CD4-positive, CD25-positive, alpha-beta regulatory T cell (primary cell): ENCODE measurements around the gene OMA1. TPM values are rescaled to one million over a fixed set of nuclear protein-coding genes. Genes with fewer than 3 reads are reported as not detected.
"Not testable (repeated sequence)": the region's sequence is repeated elsewhere in the genome, so short reads cannot be mapped to it uniquely, and the experiment has no call there.

Experiments used
- ATAC-seq, 2 donors: fragments of 150-1000 bp; cut with Tn5 transposase; one replicate each; pipeline ENCODE4 v1.10.0; 2021; ENCODE audit warnings: low read depth in 2 of 2, moderate number of reproducible peaks in 2 of 2, moderate library complexity in 1 of 2
- DNase-seq, 3 donors: peaks; one replicate each; pipeline versions ENCODE4 v3.0.0 to v3.0.0-alpha.2; 2012 to 2022; ENCODE audit warnings: mixed read lengths in 1 of 3
- H3K27ac ChIP-seq: one replicate; pipeline ENCODE4 v1.7.0; 2013; ENCODE audit warnings: mild to moderate bottlenecking, low read length; ENCODE audit not compliant: insufficient read depth, poor library complexity, severe bottlenecking
- H3K27me3 ChIP-seq: one replicate; pipeline ENCODE4 v1.7.0; 2013; ENCODE audit warnings: low read length; ENCODE audit not compliant: control insufficient read depth, insufficient read depth
- H3K36me3 ChIP-seq: one replicate; pipeline ENCODE4 v1.7.0; 2013; ENCODE audit warnings: mild to moderate bottlenecking, low read length, moderate library complexity; ENCODE audit not compliant: control insufficient read depth, insufficient read depth
- H3K4me1 ChIP-seq: 2 replicates; pipeline ENCODE4 v1.7.0; 2013; ENCODE audit warnings: mild to moderate bottlenecking, low read length; ENCODE audit not compliant: insufficient read depth, control insufficient read depth, poor library complexity, severe bottlenecking
- H3K4me3 ChIP-seq: one replicate; pipeline ENCODE4 v1.7.0; 2013; ENCODE audit warnings: low read depth, mild to moderate bottlenecking, low read length, moderate library complexity
- H3K9me3 ChIP-seq, 2 experiments: 1 replicate in 1 of 2; 2 replicates in 1 of 2; pipeline ENCODE4 v1.7.0; 2013; ENCODE audit warnings: low read length in 2 of 2, mild to moderate bottlenecking in 1 of 2, moderate library complexity in 1 of 2; ENCODE audit not compliant: control insufficient read depth in 2 of 2
- H3K27ac Mint-ChIP-seq, 3 donors: one replicate each; pipeline ENCODE4 v1.8.0; 2020 to 2022; ENCODE audit warnings: mild to moderate bottlenecking in 3 of 3, mixed read lengths in 3 of 3, moderate library complexity in 2 of 3
- H3K27me3 Mint-ChIP-seq: one replicate; pipeline ENCODE4 v1.8.0; 2022; ENCODE audit warnings: mild to moderate bottlenecking, mixed read lengths
- H3K36me3 Mint-ChIP-seq: one replicate; pipeline ENCODE4 v1.8.0; 2020; ENCODE audit warnings: mixed read lengths
- H3K4me1 Mint-ChIP-seq, 4 donors: one replicate each; pipeline ENCODE4 v1.8.0; 2020 to 2022; ENCODE audit warnings: mixed read lengths in 4 of 4, mild to moderate bottlenecking in 1 of 4
- H3K4me3 Mint-ChIP-seq, 4 donors: one replicate each; pipeline ENCODE4 v1.8.0; 2020 to 2022; ENCODE audit warnings: mild to moderate bottlenecking in 4 of 4, mixed read lengths in 4 of 4, moderate library complexity in 3 of 4
- H3K9me3 Mint-ChIP-seq, 7 donors: one replicate each; pipeline ENCODE4 v1.8.0; 2020 to 2022; ENCODE audit warnings: mixed read lengths in 7 of 7, mild to moderate bottlenecking in 3 of 7, moderate library complexity in 2 of 7
- polyA plus RNA-seq, 4 donors: library from polyadenylated mRNA; unstranded; fragments of 300-500 nt; fragmentation: Illumina TruSeq; gene quantifications; one replicate each; pipeline ENCODE4 v1.2.3, GENCODE V29; 2021
- total RNA-seq: library from RNA; stranded (reverse); gene quantifications from one replicate; pipeline ENCODE4 v1.2.3, GENCODE V29; 2022

The OMA1 gene
- total and polyA plus RNA-seq, 5 donors from 2014 or later: 27.1 to 42.9 (median 37.8) TPM

DNA sequence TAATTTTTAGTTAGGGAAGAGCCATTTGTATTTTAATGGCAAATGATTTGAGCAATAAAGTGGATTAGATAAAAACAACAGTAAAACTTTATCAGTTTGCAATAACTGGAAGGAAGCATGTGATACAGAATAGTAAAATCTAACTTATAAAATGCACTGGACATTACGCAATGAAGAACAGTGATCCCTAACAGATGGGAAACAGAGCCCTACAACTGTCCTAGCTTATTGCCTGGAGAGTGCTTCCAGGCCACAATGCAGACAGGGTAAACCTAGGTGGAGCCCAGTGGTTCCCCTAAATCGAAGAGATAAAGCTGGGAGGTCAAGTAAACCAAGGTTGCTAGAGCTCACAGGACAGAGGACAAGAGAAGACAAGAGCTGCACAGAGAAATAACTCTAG lies 7.0 kb downstream of the OMA1 start:
- no peak overlapping the region for H3K27ac Mint-ChIP-seq
- H3K4me1 Mint-ChIP-seq: peaks cover 10 to 25% (median 13%) of the 10 kb centered on the region in 4 donors
- no peaks in the 10 kb centered on the region for H3K27me3 Mint-ChIP-seq
- Histone ChIP-seq H3K27ac (no peak overlapping the region), H3K36me3 (no peaks in the 10 kb centered on the region), H3K4me1 (no peaks in the 10 kb centered on the region), H3K4me3 (no peak overlapping the region), H3K9me3 (no peaks in the 10 kb centered on the region), H3K27me3 (no peaks in the 10 kb centered on the region)
- no peaks in the 10 kb centered on the region for H3K9me3 Mint-ChIP-seq
- no peak overlapping the region for H3K4me3 Mint-ChIP-seq
- ATAC-seq (no peak), DNase-seq (no peak)
- peaks cover 8% of the 10 kb centered on the region for H3K36me3 Mint-ChIP-seq

DNA sequence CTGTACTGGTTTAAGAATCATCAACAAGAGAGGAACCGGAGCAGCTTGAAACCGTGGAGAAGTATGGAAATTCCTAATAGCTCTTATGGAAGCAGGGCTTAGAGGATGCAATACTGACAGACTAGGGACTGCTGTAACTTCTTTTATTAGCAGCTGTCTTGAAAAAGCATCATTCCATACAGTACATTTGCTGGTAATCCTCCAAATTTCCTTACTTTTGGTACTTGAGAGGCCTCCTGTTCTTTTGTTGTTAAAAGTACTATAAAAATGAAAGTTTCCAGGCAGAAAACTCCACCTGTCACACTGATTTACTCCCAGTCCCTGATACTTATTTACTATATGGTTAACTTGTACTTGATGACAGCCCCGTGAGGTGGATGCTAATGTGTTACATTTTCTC lies 7.7 kb downstream of the OMA1 start:
- H3K36me3 Mint-ChIP-seq: peaks cover 10% of the 10 kb centered on the region
- DNase-seq (no peak), ATAC-seq (no peak)
- Histone ChIP-seq H3K27me3 (no peaks in the 10 kb centered on the region), H3K4me3 (no peak overlapping the region), H3K9me3 (no peaks in the 10 kb centered on the region), H3K36me3 (no peaks in the 10 kb centered on the region), H3K4me1 (no peaks in the 10 kb centered on the region), H3K27ac (no peak overlapping the region)
- H3K4me1 Mint-ChIP-seq: peaks cover 10 to 22% (median 12%) of the 10 kb centered on the region in 4 donors
- no peak overlapping the region for H3K4me3 Mint-ChIP-seq
- H3K27ac Mint-ChIP-seq: peak overlapping the region in 1 of 3 donors; percentile 40
- no peaks in the 10 kb centered on the region for H3K9me3 Mint-ChIP-seq
- H3K27me3 Mint-ChIP-seq: no peaks in the 10 kb centered on the region

- not testable (repeated sequence) for H3K9me3 Mint-ChIP-seq, H3K36me3 ChIP-seq, H3K9me3 ChIP-seq, H3K4me1 ChIP-seq, H3K27me3 ChIP-seq, H3K4me3 Mint-ChIP-seq, H3K27me3 Mint-ChIP-seq, DNase-seq, ATAC-seq, H3K27ac ChIP-seq, H3K27ac Mint-ChIP-seq, H3K4me3 ChIP-seq
- Mint-ChIP-seq H3K4me1 (peaks cover 0 to 11% (median 8%) of the 10 kb centered on the region in 4 donors), H3K36me3 (peaks cover 25% of the 10 kb centered on the region)
Measured at GRCh38 chr1:58531842-58532241, 14.7 kb downstream of the OMA1 start.

- ATAC-seq (no peak), DNase-seq (no peak)
- Mint-ChIP-seq H3K4me3 (no peak overlapping the region), H3K27ac (no peak overlapping the region), H3K4me1 (peaks cover 2 to 16% (median 8%) of the 10 kb centered on the region in 4 donors), H3K9me3 (no peaks in the 10 kb centered on the region), H3K27me3 (no peaks in the 10 kb centered on the region), H3K36me3 (peaks cover 27% of the 10 kb centered on the region)
- no peaks in the 10 kb centered on the region for H3K4me1 ChIP-seq
- H3K9me3 ChIP-seq: no peaks in the 10 kb centered on the region
- no peak overlapping the region for H3K4me3 ChIP-seq
- no peaks in the 10 kb centered on the region for H3K27me3 ChIP-seq
- H3K36me3 ChIP-seq: peaks cover 8% of the 10 kb centered on the region
- no peak overlapping the region for H3K27ac ChIP-seq
Measured at GRCh38 chr1:58529284-58529683, 17.2 kb downstream of the OMA1 start.

DNA sequence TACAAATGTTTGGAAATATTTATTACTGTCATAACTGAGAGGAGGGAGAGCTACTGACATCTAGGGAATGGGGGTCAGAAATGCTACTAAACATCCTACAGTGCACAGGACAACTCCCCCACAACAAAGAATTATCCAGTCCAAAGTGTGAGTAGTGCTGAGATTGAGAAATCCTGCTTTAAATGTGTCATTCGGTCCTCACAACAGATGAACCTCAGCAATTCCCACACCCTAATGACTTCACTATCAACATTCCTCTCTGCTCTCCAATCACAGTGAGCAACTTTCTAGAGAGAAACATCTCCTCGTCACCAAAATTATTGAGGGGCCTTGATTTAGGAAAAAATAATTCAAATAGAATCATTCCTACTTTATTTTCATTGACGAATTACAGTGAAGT lies 18.0 kb downstream of the OMA1 start:
- Mint-ChIP-seq H3K27ac (no peak overlapping the region), H3K36me3 (peaks cover 27% of the 10 kb centered on the region), H3K9me3 (no peaks in the 10 kb centered on the region), H3K4me3 (no peak overlapping the region), H3K27me3 (no peaks in the 10 kb centered on the region), H3K4me1 (peaks cover 0 to 19% (median 8%) of the 10 kb centered on the region in 4 donors)
- Histone ChIP-seq H3K27me3 (no peaks in the 10 kb centered on the region), H3K36me3 (peaks cover 13% of the 10 kb centered on the region), H3K4me1 (no peaks in the 10 kb centered on the region), H3K9me3 (no peaks in the 10 kb centered on the region), H3K4me3 (no peak overlapping the region), H3K27ac (no peak overlapping the region)
- DNase-seq (no peak), ATAC-seq (no peak)

DNA sequence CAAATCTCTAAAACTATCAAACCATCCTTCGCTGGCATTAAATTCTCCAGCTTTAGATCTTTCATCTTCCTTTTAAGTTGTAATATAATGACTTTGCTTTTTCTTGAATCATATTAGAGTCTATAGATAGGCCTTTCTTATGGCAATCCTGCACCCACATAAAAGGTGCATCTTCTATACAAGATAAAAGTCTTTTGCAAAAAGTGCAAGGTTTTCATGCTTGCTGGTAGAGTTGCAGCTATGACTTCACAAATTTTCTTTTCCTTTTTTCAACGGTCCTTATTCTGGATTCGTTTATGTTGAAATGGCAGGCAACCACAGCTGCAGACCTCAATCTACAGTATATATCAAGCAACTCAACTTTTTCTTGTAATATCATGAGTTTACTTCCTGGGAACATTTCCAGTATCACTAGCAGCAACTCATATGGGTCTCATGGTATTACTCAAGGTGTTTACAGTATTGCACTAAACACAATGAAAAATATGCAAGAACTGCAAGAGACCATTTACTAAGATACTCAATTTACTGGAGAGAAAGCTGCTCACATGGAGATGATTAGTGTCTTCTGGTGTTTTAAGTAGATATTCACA lies 22.1 kb downstream of the OMA1 start:
- peaks cover 28% of the 10 kb centered on the region for H3K36me3 ChIP-seq
- H3K9me3 Mint-ChIP-seq: no peaks in the 10 kb centered on the region
- DNase-seq (no peak), ATAC-seq (no peak)
- peaks cover 35% of the 10 kb centered on the region for H3K36me3 Mint-ChIP-seq
- no peak overlapping the region for H3K4me3 ChIP-seq
- no peaks in the 10 kb centered on the region for H3K27me3 Mint-ChIP-seq
- H3K4me1 ChIP-seq: no peaks in the 10 kb centered on the region
- peak overlapping the region in 1 of 3 donors; percentile 32 for H3K27ac Mint-ChIP-seq
- no peaks in the 10 kb centered on the region for H3K27me3 ChIP-seq
- H3K27ac ChIP-seq: no peak overlapping the region
- no peak overlapping the region for H3K4me3 Mint-ChIP-seq
- H3K4me1 Mint-ChIP-seq: peaks cover 6 to 25% (median 14%) of the 10 kb centered on the region in 4 donors
- H3K9me3 ChIP-seq: no peaks in the 10 kb centered on the region

DNA sequence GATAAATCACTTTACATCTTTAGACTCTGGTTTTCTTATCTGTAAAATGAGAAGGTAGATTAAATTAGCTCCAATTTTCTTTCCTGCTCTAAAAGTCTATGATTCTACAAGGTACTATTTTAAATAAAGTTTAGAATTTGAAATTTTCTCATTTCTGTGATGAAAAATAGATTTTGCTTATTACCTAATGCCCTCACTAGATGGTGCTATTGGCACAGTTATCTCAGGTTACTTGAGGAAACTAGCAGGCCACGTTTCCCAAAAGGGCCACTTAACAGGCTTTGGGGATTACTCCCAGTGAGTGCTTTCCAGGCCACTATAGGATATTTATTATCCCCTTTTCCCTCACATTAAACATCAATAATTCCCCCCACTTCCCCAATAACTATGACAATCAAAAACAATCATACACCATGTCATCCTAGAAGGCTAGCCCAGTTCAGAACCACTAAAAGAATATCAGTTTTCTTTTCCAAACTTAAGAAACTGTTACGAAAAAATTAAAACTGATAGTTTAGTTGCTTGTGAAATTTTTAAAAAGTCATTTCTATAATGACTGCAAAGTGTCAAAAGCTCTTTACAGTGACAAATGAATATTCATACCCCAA lies 30.6 kb downstream of the OMA1 start:
- peak overlapping the region in 2 of 3 donors; percentile 77 to 80 for H3K27ac Mint-ChIP-seq

GRCh38 chr1:58513956-58514355 lies 32.6 kb downstream of the OMA1 start:
- ATAC-seq (no peak), DNase-seq (no peak)
- Histone ChIP-seq H3K4me1 (peaks cover 4% of the 10 kb centered on the region), H3K9me3 (no peaks in the 10 kb centered on the region), H3K36me3 (peaks cover 26% of the 10 kb centered on the region), H3K4me3 (no peak overlapping the region), H3K27me3 (no peaks in the 10 kb centered on the region), H3K27ac (no peak overlapping the region)
- H3K27me3 Mint-ChIP-seq: no peaks in the 10 kb centered on the region
- H3K4me3 Mint-ChIP-seq: no peak overlapping the region
- peaks cover 50% of the 10 kb centered on the region for H3K36me3 Mint-ChIP-seq
- peaks cover 0 to 16% (median 10%) of the 10 kb centered on the region in 4 donors for H3K4me1 Mint-ChIP-seq
- H3K27ac Mint-ChIP-seq: no peak overlapping the region
- peaks cover 0 to 2% (median 0%) of the 10 kb centered on the region in 7 donors for H3K9me3 Mint-ChIP-seq

More for the DNA sequence above, 30.6 kb downstream of the OMA1 start:
- peak; percentile 27 to 75 (median 59) for DNase-seq
- Histone ChIP-seq H3K4me1 (peaks cover 4% of the 10 kb centered on the region), H3K27me3 (no peaks in the 10 kb centered on the region), H3K27ac (no peak overlapping the region), H3K36me3 (peaks cover 41% of the 10 kb centered on the region), H3K9me3 (no peaks in the 10 kb centered on the region), H3K4me3 (no peak overlapping the region)
- Mint-ChIP-seq H3K36me3 (peaks cover 44% of the 10 kb centered on the region), H3K27me3 (no peaks in the 10 kb centered on the region), H3K9me3 (peaks cover 0 to 2% (median 0%) of the 10 kb centered on the region in 7 donors), H3K4me3 (no peak overlapping the region), H3K4me1 (peaks cover 0 to 11% (median 6%) of the 10 kb centered on the region in 4 donors)
- peak; percentile 47 to 71 for ATAC-seq
